Measurements from ENCODE around the gene CYB5R3. TPM values are rescaled to one million over a fixed set of nuclear protein-coding genes. Genes with fewer than 3 reads are reported as not detected.
"Not testable (repeated sequence)": the region's sequence is repeated elsewhere in the genome, so short reads cannot be mapped to it uniquely, and the experiment has no call there.

The CYB5R3 gene
- total RNA-seq, 1 donor from 2014 or later: 298 TPM

DNA sequence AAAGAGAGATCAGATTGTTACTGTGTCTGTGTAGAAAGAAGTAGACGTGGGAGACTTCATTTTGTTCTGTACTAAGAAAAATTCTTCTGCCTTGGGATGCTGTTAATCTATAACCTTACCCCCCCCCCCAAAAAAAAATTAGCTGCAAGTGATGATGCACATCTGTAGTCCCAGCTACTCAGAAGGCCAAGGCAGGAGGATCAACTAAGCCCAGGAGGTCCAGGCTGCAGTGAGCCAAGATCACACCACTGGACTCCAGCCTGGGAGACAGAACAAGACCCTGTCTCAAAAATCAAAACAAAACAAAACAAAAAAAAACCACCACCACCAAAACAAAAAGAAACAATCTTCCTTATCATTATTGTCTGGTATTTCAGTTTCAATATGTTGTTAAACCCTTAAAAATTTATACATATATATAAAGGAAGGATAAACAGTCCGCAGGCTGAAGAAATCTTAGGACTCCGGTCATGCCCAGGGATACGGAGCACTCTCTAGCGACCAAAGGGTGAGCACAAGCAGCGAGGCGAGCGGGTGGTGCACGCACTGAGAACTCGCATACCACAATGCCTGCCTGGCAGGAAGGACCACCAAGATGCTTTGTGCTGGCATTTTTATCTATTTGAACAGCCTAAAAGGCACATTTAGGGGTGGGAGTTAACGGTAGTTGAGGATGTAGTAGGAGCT is 40.9 kb downstream of the CYB5R3 start:
- Histone ChIP-seq H3K36me3 (no peaks in the 10 kb centered on the region), H3K4me3 (peak overlapping the region; percentile 14), H3K4me1 (peaks cover 86% of the 10 kb centered on the region), H3K27me3 (ENCODE audit: low read depth) (no peaks in the 10 kb centered on the region), H3K27ac (replicated peaks) (peak overlapping the region; percentile 57), H3K9me3 (replicated peaks) (no peaks in the 10 kb centered on the region)
- TF ChIP-seq, protein P1, sequence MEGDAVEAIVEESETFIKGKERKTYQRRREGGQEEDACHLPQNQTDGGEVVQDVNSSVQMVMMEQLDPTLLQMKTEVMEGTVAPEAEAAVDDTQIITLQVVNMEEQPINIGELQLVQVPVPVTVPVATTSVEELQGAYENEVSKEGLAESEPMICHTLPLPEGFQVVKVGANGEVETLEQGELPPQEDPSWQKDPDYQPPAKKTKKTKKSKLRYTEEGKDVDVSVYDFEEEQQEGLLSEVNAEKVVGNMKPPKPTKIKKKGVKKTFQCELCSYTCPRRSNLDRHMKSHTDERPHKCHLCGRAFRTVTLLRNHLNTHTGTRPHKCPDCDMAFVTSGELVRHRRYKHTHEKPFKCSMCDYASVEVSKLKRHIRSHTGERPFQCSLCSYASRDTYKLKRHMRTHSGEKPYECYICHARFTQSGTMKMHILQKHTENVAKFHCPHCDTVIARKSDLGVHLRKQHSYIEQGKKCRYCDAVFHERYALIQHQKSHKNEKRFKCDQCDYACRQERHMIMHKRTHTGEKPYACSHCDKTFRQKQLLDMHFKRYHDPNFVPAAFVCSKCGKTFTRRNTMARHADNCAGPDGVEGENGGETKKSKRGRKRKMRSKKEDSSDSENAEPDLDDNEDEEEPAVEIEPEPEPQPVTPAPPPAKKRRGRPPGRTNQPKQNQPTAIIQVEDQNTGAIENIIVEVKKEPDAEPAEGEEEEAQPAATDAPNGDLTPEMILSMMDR (IDR thresholded peaks at IDR 0.05; ENCODE audit: borderline replicate concordance): no peak
- intact Hi-C loops (cut with micrococcal nuclease): no loop called here
- no peak for DNase-seq

DNA sequence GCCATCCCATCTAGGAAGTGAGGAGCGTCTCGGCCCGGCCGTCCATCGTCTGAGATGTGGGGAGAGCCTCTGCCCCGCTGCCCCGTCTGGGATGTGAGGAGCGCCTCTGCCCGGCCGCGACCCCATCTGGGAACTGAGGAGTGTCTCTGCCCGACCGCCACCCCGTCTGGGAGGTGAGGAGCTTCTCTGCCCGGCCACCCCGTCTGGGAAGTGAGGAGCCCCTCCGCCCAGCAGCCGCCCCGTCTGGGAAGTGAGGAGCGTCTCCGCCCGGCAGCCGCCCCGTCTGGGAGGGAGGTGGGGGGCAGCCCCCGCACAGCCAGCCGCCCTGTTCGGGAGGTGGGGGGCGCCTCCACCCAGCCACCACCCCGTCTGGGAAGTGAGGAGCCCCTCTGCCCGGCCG is 41.6 kb downstream of the CYB5R3 start:
- H3K36me3 ChIP-seq; intact Hi-C loops (cut with micrococcal nuclease); H3K4me3 ChIP-seq; H3K27me3 ChIP-seq (ENCODE audit: low read depth); H3K27ac ChIP-seq (replicated peaks); H3K9me3 ChIP-seq (replicated peaks); DNase-seq: not testable (repeated sequence)
- H3K4me1 ChIP-seq: peaks cover 80% of the 10 kb centered on the region

DNA sequence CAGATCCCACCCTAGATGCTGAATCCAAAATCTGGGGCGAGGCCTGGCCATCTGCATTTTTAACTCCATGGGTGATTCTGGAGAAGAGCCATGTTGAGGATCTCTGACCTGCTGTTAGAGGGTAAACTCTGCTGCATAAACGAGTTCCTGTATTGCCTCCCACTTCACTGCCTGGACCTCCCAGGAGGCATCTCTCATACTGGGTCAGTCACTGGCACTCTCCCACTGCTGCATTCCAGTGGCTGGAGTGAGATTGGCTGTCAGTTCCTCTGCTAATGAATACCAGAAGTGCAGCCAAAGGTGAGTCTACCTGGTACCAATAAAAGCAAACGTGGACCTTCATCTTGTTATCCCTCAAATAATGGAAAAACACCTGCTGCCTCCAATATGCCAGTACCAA is 44.8 kb downstream of the CYB5R3 start:
- H3K36me3 ChIP-seq: peaks cover 34% of the 10 kb centered on the region
- no peaks in the 10 kb centered on the region for H3K9me3 ChIP-seq (replicated peaks)
- no peak for DNase-seq
- peaks cover 47% of the 10 kb centered on the region for H3K4me1 ChIP-seq
- intact Hi-C loops (cut with micrococcal nuclease): no loop called here
- no peaks in the 10 kb centered on the region for H3K27me3 ChIP-seq (ENCODE audit: low read depth)
- peak overlapping the region; percentile 33 for H3K27ac ChIP-seq (replicated peaks)
- H3K4me3 ChIP-seq: no peak overlapping the region
- TF ChIP-seq, protein P1 (IDR thresholded peaks at IDR 0.05; ENCODE audit: borderline replicate concordance): no peak

DNA sequence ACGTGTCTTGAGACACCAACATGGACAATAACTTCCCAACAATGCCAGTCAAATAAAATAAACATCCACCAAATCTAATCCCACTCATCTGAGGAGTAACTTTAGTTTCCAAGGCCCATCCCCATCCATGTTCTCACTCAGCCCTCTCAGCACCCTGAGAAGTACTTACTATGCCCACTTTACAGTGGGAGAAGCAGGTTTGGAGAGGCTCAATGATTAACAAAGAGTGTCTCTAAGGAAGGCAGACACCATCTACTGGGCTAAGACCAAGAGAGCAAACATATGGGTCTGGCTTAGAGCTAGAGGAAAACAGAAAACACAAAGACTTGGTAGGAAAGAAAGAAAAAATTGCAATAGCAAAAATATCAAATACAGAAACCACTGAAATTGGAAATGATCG is 45.8 kb downstream of the CYB5R3 start:
- H3K4me1 ChIP-seq: peaks cover 37% of the 10 kb centered on the region

DNA sequence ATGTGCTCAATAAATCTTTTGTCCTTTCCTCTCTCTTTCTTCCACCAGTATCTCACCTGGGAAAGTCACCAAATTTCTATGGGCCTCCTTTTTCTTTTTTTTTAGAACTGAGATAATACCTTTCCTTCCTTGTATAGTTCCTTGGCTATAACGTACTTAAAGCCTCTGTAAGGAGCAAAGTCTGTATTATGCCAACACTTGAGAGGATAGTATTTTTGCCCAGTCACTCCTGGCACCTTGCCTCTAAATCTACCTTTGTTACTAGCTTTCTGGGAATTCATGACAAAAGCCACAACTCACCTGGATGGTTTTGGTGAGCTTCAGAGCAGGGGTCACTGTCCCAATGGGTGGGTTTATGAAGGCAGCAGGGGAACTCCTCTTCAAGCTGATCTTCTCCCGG is 46.7 kb downstream of the CYB5R3 start:
- Histone ChIP-seq H3K4me3 (no peak overlapping the region), H3K27ac (replicated peaks) (no peak overlapping the region), H3K27me3 (ENCODE audit: low read depth) (no peaks in the 10 kb centered on the region), H3K9me3 (replicated peaks) (no peaks in the 10 kb centered on the region), H3K4me1 (peaks cover 39% of the 10 kb centered on the region), H3K36me3 (peaks cover 54% of the 10 kb centered on the region)
- intact Hi-C loops (cut with micrococcal nuclease): no loop called here
- DNase-seq: no peak
- TF ChIP-seq, protein P1 (IDR thresholded peaks at IDR 0.05; ENCODE audit: borderline replicate concordance): no peak

More for the DNA sequence above, 45.8 kb downstream of the CYB5R3 start:
- H3K9me3 ChIP-seq (replicated peaks): no peaks in the 10 kb centered on the region
- no peak overlapping the region for H3K27ac ChIP-seq (replicated peaks)
- intact Hi-C loops (cut with micrococcal nuclease): no loop called here
- no peak overlapping the region for H3K4me3 ChIP-seq
- DNase-seq: no peak
- H3K36me3 ChIP-seq: peaks cover 44% of the 10 kb centered on the region
- H3K27me3 ChIP-seq (ENCODE audit: low read depth): no peaks in the 10 kb centered on the region
- TF ChIP-seq, protein P1 (IDR thresholded peaks at IDR 0.05; ENCODE audit: borderline replicate concordance): no peak

DNA sequence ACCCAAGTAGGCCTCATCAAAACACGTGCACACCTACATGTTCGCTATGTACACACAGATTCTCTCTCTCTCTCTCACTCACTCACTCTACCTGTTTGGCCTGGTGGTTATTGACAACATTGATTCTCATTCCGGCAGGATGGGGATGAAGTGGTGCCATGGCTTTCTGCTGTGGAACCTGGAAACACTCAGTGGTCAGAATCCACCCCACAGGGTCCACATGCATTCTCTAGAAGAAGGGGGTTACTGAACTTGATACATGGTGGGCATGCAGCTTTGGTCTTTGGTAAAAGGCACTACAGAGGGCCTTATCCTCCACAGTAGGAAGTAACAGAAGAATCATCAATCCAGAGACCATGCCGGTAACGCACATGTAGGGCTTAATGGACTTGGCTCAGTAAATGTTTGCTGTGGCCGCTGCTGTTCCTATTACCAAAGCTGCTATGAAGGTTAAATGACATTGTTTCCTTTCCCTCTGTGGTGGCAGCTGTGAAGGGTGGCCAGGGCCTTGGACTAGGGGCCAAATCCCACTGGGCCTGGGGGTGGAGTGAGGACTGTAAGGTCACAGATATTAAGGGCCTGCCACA is 47.2 kb downstream of the CYB5R3 start:
- DNase-seq: no peak
- no peak overlapping the region for H3K4me3 ChIP-seq
- H3K27ac ChIP-seq (replicated peaks): no peak overlapping the region
- H3K27me3 ChIP-seq (ENCODE audit: low read depth): no peaks in the 10 kb centered on the region
- H3K9me3 ChIP-seq (replicated peaks): no peaks in the 10 kb centered on the region
- TF ChIP-seq, protein P1 (IDR thresholded peaks at IDR 0.05; ENCODE audit: borderline replicate concordance): no peak
- peaks cover 59% of the 10 kb centered on the region for H3K36me3 ChIP-seq
- intact Hi-C loops (cut with micrococcal nuclease): no loop called here
- peaks cover 44% of the 10 kb centered on the region for H3K4me1 ChIP-seq
